ENCODE results near the gene DRAXIN. TPM values are rescaled to one million over a fixed set of nuclear protein-coding genes. Genes with fewer than 3 reads are reported as not detected.

The DRAXIN gene
- polyA plus RNA-seq, 3 donors = 0.80 to 1.3 (median 0.89) TPM

GRCh38 chr1:11707621-11708276, 16.2 kb downstream of the DRAXIN start:
- no peak for DNase-seq (ENCODE audit: low read depth in 3 of 3, low spot score in 2 of 3)

- no peak for DNase-seq (ENCODE audit: low read depth in 3 of 3, low spot score in 2 of 3)
Observed at GRCh38 chr1:11708554-11709350, 17.2 kb downstream of the DRAXIN start.

GRCh38 chr1:11711490-11711889, 20.0 kb downstream of the DRAXIN start:
- no peak for DNase-seq (ENCODE audit: low read depth in 3 of 3, low spot score in 2 of 3)

- DNase-seq (ENCODE audit: low read depth in 3 of 3, low spot score in 2 of 3) = no peak
Observed at GRCh38 chr1:11712285-11712684, 20.8 kb downstream of the DRAXIN start.

- DNase-seq (ENCODE audit: low read depth in 3 of 3, low spot score in 2 of 3) = no peak
Observed at GRCh38 chr1:11713095-11713494, 21.6 kb downstream of the DRAXIN start.

- DNase-seq (ENCODE audit: low read depth in 3 of 3, low spot score in 2 of 3) = no peak
Observed at GRCh38 chr1:11714831-11715575, 23.5 kb downstream of the DRAXIN start.

- no peak for DNase-seq (ENCODE audit: low read depth in 3 of 3, low spot score in 2 of 3)
Observed at GRCh38 chr1:11719313-11720032, 28.0 kb downstream of the DRAXIN start.

GRCh38 chr1:11720033-11720376, 28.5 kb downstream of the DRAXIN start:
- no peak for DNase-seq (ENCODE audit: low read depth in 3 of 3, low spot score in 2 of 3)

GRCh38 chr1:11720525-11720924, 29.0 kb downstream of the DRAXIN start:
- no peak for DNase-seq (ENCODE audit: low read depth in 3 of 3, low spot score in 2 of 3)

- no peak for DNase-seq (ENCODE audit: low read depth in 3 of 3, low spot score in 2 of 3)
Observed at GRCh38 chr1:11721311-11721710, 29.8 kb downstream of the DRAXIN start.

- no peak for DNase-seq (ENCODE audit: low read depth in 3 of 3, low spot score in 2 of 3)
Observed at GRCh38 chr1:11722538-11722937, 31.0 kb downstream of the DRAXIN start.

- DNase-seq (ENCODE audit: low read depth in 3 of 3, low spot score in 2 of 3) = no peak
Observed at GRCh38 chr1:11725616-11726015, 34.1 kb downstream of the DRAXIN start.

GRCh38 chr1:11727119-11727518, 35.6 kb downstream of the DRAXIN start:
- DNase-seq (ENCODE audit: low read depth in 3 of 3, low spot score in 2 of 3) = no peak

- DNase-seq (ENCODE audit: low read depth in 3 of 3, low spot score in 2 of 3) = no peak
Observed at GRCh38 chr1:11728126-11728806, 36.8 kb downstream of the DRAXIN start.

GRCh38 chr1:11729155-11729497, 37.6 kb downstream of the DRAXIN start:
- DNase-seq (ENCODE audit: low read depth in 3 of 3, low spot score in 2 of 3) = no peak

GRCh38 chr1:11729498-11730428, 38.3 kb downstream of the DRAXIN start:
- no peak for DNase-seq (ENCODE audit: low read depth in 3 of 3, low spot score in 2 of 3)

- DNase-seq (ENCODE audit: low read depth in 3 of 3, low spot score in 2 of 3) = no peak
Observed at GRCh38 chr1:11730429-11730891, 39.0 kb downstream of the DRAXIN start.

GRCh38 chr1:11731691-11732283, 40.3 kb downstream of the DRAXIN start:
- no peak for DNase-seq (ENCODE audit: low read depth in 3 of 3, low spot score in 2 of 3)

- DNase-seq (ENCODE audit: low read depth in 3 of 3, low spot score in 2 of 3) = no peak
Observed at GRCh38 chr1:11733306-11733705, 41.8 kb downstream of the DRAXIN start.

Measured in right renal cortex interstitium (tissue), 3 donors.